ENCODE measurements around the gene PARD3. TPM values are rescaled to one million over a fixed set of nuclear protein-coding genes. Genes with fewer than 3 reads are reported as not detected.

Gene PARD3
- total RNA-seq, 1 donor from 2014 or later: 37.2 TPM

- no peaks in the 10 kb centered on the region for H3K9me3 Mint-ChIP-seq (ENCODE audit: unreplicated experiment)
- H3K27ac Mint-ChIP-seq (ENCODE audit: unreplicated experiment): no peak overlapping the region
- H3K36me3 Mint-ChIP-seq (ENCODE audit: unreplicated experiment): no peaks in the 10 kb centered on the region
- no peaks in the 10 kb centered on the region for H3K27me3 Mint-ChIP-seq (ENCODE audit: unreplicated experiment)
- DNase-seq (ENCODE audit: extremely low spot score, unreplicated experiment): no peak
- H3K4me1 Mint-ChIP-seq (ENCODE audit: unreplicated experiment): peaks cover 10% of the 10 kb centered on the region
- no peak for TF ChIP-seq CTCF (IDR thresholded peaks at IDR 0.05)
- no peak overlapping the region for H3K4me3 Mint-ChIP-seq (ENCODE audit: unreplicated experiment)
Measured at GRCh38 chr10:34613491-34613890, 201.6 kb downstream of the PARD3 start.

GRCh38 chr10:34612938-34613337 lies 202.2 kb downstream of the PARD3 start:
- Mint-ChIP-seq H3K4me1 (ENCODE audit: unreplicated experiment) (peaks cover 13% of the 10 kb centered on the region), H3K9me3 (ENCODE audit: unreplicated experiment) (no peaks in the 10 kb centered on the region), H3K36me3 (ENCODE audit: unreplicated experiment) (no peaks in the 10 kb centered on the region), H3K27ac (ENCODE audit: unreplicated experiment) (no peak overlapping the region), H3K4me3 (ENCODE audit: unreplicated experiment) (no peak overlapping the region), H3K27me3 (ENCODE audit: unreplicated experiment) (no peaks in the 10 kb centered on the region)
- no peak for DNase-seq (ENCODE audit: extremely low spot score, unreplicated experiment)
- TF ChIP-seq CTCF (IDR thresholded peaks at IDR 0.05): no peak

GRCh38 chr10:34612446-34612845 lies 202.7 kb downstream of the PARD3 start:
- Mint-ChIP-seq H3K9me3 (ENCODE audit: unreplicated experiment) (no peaks in the 10 kb centered on the region), H3K4me1 (ENCODE audit: unreplicated experiment) (peaks cover 18% of the 10 kb centered on the region), H3K4me3 (ENCODE audit: unreplicated experiment) (no peak overlapping the region), H3K27ac (ENCODE audit: unreplicated experiment) (no peak overlapping the region), H3K36me3 (ENCODE audit: unreplicated experiment) (no peaks in the 10 kb centered on the region), H3K27me3 (ENCODE audit: unreplicated experiment) (no peaks in the 10 kb centered on the region)
- no peak for DNase-seq (ENCODE audit: extremely low spot score, unreplicated experiment)
- TF ChIP-seq CTCF (IDR thresholded peaks at IDR 0.05): no peak

- peaks cover 19% of the 10 kb centered on the region for H3K4me1 Mint-ChIP-seq (ENCODE audit: unreplicated experiment)
- DNase-seq (ENCODE audit: extremely low spot score, unreplicated experiment): no peak
- no peaks in the 10 kb centered on the region for H3K27me3 Mint-ChIP-seq (ENCODE audit: unreplicated experiment)
- H3K36me3 Mint-ChIP-seq (ENCODE audit: unreplicated experiment): no peaks in the 10 kb centered on the region
- H3K4me3 Mint-ChIP-seq (ENCODE audit: unreplicated experiment): no peak overlapping the region
- no peak overlapping the region for H3K27ac Mint-ChIP-seq (ENCODE audit: unreplicated experiment)
- H3K9me3 Mint-ChIP-seq (ENCODE audit: unreplicated experiment): no peaks in the 10 kb centered on the region
- no peak for TF ChIP-seq CTCF (IDR thresholded peaks at IDR 0.05)
Measured at GRCh38 chr10:34609287-34609940, 205.7 kb downstream of the PARD3 start.

- H3K9me3 Mint-ChIP-seq (ENCODE audit: unreplicated experiment): no peaks in the 10 kb centered on the region
- no peak for TF ChIP-seq CTCF (IDR thresholded peaks at IDR 0.05)
- H3K27ac Mint-ChIP-seq (ENCODE audit: unreplicated experiment): no peak overlapping the region
- DNase-seq (ENCODE audit: extremely low spot score, unreplicated experiment): no peak
- no peak overlapping the region for H3K4me3 Mint-ChIP-seq (ENCODE audit: unreplicated experiment)
- no peaks in the 10 kb centered on the region for H3K36me3 Mint-ChIP-seq (ENCODE audit: unreplicated experiment)
- H3K27me3 Mint-ChIP-seq (ENCODE audit: unreplicated experiment): no peaks in the 10 kb centered on the region
- H3K4me1 Mint-ChIP-seq (ENCODE audit: unreplicated experiment): peaks cover 13% of the 10 kb centered on the region
Measured at GRCh38 chr10:34607894-34608293, 207.2 kb downstream of the PARD3 start.
